GM12878 (cell line): ENCODE data around the gene KIFAP3. TPM values are rescaled to one million over a fixed set of nuclear protein-coding genes. Genes with fewer than 3 reads are reported as not detected.

Experiments used
- CHD4 ChIP-seq: fragments of 200-600 bp; sonication (generic); IDR thresholded peaks from 2 replicates; pipeline ENCODE4 v1.6.1; 2016; ENCODE audit warnings: mild to moderate bottlenecking
- GATAD2B ChIP-seq: fragments of 450-650 bp; conservative IDR thresholded peaks from 2 replicates; pipeline ENCODE4 v1.6.1; 2017; ENCODE audit warnings: low read depth, mild to moderate bottlenecking, moderate library complexity
- MTA3 ChIP-seq: IDR thresholded peaks from 2 replicates; pipeline ENCODE4 v1.6.1; 2012; ENCODE audit warnings: low read length, inconsistent platforms, borderline replicate concordance
- NFIC ChIP-seq: IDR thresholded peaks from 2 replicates; pipeline ENCODE4 v1.6.1; 2012; ENCODE audit warnings: low read depth, mild to moderate bottlenecking, inconsistent platforms, low read length, moderate library complexity
- NFYB ChIP-seq: IDR thresholded peaks from 2 replicates; pipeline ENCODE4 v1.6.1; 2011; ENCODE audit warnings: low read depth, mild to moderate bottlenecking, low read length, improper control_type of control experiment, moderate library complexity; ENCODE audit not compliant: insufficient read depth
- NRF1 ChIP-seq: conservative IDR thresholded peaks from 2 replicates; pipeline ENCODE4 v1.6.1; 2011; ENCODE audit warnings: mild to moderate bottlenecking, low read depth, low read length, improper control_type of control experiment
- RCOR1 ChIP-seq: conservative IDR thresholded peaks from 2 replicates; pipeline ENCODE4 v1.6.1; 2012; ENCODE audit warnings: low read depth, low read length, improper control_type of control experiment
- RFX5 ChIP-seq: IDR thresholded peaks from 2 replicates; pipeline ENCODE4 v1.6.1; 2011; ENCODE audit warnings: low read depth, low read length, improper control_type of control experiment
- RUNX3 ChIP-seq: IDR thresholded peaks from 2 replicates; pipeline ENCODE4 v1.6.1; 2012; ENCODE audit warnings: low read length, inconsistent platforms
- SUPT20H ChIP-seq: IDR thresholded peaks from 2 replicates; pipeline ENCODE4 v1.6.1; 2011; ENCODE audit warnings: low read depth, mild to moderate bottlenecking, low read length, moderate library complexity, borderline replicate concordance; ENCODE audit not compliant: control insufficient read depth
- SUZ12 ChIP-seq: fragments of 200-600 bp; sonication (generic); IDR thresholded peaks from one replicate; pipeline ENCODE4 v1.6.1; 2018; ENCODE audit warnings: antibody characterized with exemption, mild to moderate bottlenecking; ENCODE audit not compliant: unreplicated experiment
- ZNF384 ChIP-seq: IDR thresholded peaks from 2 replicates; pipeline ENCODE4 v1.6.1; 2012; ENCODE audit warnings: low read depth, mild to moderate bottlenecking, low read length, improper control_type of control experiment, borderline replicate concordance
- polyA plus RNA-seq, 11 experiments: library from polyadenylated mRNA; depleted of rRNA in 4 of 11; unstranded in 6 of 11; stranded (reverse) in 5 of 11; fragments of >200 nt; fragmentation: Nextera tagmentation in 4 of 11; fragmentation: Illumina TruSeq in 1 of 11; extraction: Ambion mirVana in 4 of 11; extraction: Trizol in 1 of 11; gene quantifications; 1 replicate in 1 of 11; 2 replicates in 10 of 11; pipeline versions ENCODE4 v1.2.1 to v1.2.3, GENCODE V29; 2011 to 2016; ENCODE audit warnings: inconsistent platforms in 2 of 11, missing spikeins in 2 of 11, low read depth in 1 of 11
- total RNA-seq, 4 experiments: library from RNA; depleted of rRNA in 3 of 4; stranded (reverse); fragments of >200 nt in 3 of 4; fragmentation: Illumina TruSeq in 1 of 4; extraction: Trizol in 1 of 4; gene quantifications; 2 replicates each; pipeline versions ENCODE4 v1.2.1 to v1.2.3, GENCODE V29; 2013 to 2021
- TF ChIP-seq, protein P1 (sequence below): IDR thresholded peaks from 2 replicates; pipeline ENCODE4 v1.6.1; 2011; ENCODE audit warnings: borderline replicate concordance, low read depth, mild to moderate bottlenecking, moderate library complexity, low read length; ENCODE audit not compliant: insufficient read depth, poor library complexity, severe bottlenecking
- TF ChIP-seq, protein P2 (sequence below): fragments of 450-650 bp; IDR thresholded peaks from 2 replicates; pipeline ENCODE4 v1.6.1; 2017; ENCODE audit warnings: antibody characterized with exemption, mild to moderate bottlenecking, moderate library complexity
- TF ChIP-seq, protein P3 (sequence below): fragments of 450-650 bp; IDR thresholded peaks from 2 replicates; pipeline ENCODE4 v1.6.1; 2017; ENCODE audit warnings: mild to moderate bottlenecking, moderate library complexity
- TF ChIP-seq, protein P4 (sequence below): fragments of 450-650 bp; formaldehyde crosslinking; IDR thresholded peaks from 2 replicates; pipeline ENCODE4 v1.4.0; 2020; ENCODE audit warnings: mild to moderate bottlenecking, moderate library complexity
- TF ChIP-seq, protein P5 (sequence below): IDR thresholded peaks from 2 replicates; pipeline ENCODE4 v1.6.1; 2012; ENCODE audit warnings: low read depth, low read length, improper control_type of control experiment

KIFAP3 gene
- total and polyA plus RNA-seq, 10 of the 15 experiments (the other 5 are each of a cell fraction or from before 2014, with no cell fraction given), result 13.7 to 100 (median 18.9) TPM

DNA sequence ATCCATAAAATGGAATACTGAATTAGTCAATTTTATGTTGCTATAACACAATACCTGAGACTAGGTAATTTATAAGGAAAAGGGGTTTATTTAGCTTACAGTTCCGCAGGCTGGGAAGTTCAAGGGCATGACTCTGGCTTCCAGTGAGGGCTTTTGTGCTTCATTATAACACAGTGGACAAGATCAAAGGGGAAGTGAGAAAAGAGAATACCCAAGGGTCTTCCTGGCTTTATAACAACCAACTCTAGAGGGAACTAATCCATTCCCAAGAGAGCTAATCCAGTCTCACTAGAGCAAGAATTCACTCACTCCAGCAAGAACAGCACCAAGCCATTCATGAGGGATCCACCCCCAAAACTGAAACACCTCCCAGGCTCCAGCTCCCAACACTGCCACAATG is 3.1 kb downstream of the KIFAP3 start (continued):
- TF ChIP-seq SUPT20H (no peak), ZNF384 (no peak), RCOR1 (no peak), SUZ12 (no peak), NFYB (no peak), RUNX3 (no peak), RFX5 (no peak), NFIC (no peak), CHD4 (no peak), GATAD2B (peak; percentile 96), MTA3 (no peak), NRF1 (no peak)
- TF ChIP-seq, protein P1, sequence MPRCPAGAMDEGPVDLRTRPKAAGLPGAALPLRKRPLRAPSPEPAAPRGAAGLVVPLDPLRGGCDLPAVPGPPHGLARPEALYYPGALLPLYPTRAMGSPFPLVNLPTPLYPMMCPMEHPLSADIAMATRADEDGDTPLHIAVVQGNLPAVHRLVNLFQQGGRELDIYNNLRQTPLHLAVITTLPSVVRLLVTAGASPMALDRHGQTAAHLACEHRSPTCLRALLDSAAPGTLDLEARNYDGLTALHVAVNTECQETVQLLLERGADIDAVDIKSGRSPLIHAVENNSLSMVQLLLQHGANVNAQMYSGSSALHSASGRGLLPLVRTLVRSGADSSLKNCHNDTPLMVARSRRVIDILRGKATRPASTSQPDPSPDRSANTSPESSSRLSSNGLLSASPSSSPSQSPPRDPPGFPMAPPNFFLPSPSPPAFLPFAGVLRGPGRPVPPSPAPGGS, result no peak
- TF ChIP-seq, protein P2, sequence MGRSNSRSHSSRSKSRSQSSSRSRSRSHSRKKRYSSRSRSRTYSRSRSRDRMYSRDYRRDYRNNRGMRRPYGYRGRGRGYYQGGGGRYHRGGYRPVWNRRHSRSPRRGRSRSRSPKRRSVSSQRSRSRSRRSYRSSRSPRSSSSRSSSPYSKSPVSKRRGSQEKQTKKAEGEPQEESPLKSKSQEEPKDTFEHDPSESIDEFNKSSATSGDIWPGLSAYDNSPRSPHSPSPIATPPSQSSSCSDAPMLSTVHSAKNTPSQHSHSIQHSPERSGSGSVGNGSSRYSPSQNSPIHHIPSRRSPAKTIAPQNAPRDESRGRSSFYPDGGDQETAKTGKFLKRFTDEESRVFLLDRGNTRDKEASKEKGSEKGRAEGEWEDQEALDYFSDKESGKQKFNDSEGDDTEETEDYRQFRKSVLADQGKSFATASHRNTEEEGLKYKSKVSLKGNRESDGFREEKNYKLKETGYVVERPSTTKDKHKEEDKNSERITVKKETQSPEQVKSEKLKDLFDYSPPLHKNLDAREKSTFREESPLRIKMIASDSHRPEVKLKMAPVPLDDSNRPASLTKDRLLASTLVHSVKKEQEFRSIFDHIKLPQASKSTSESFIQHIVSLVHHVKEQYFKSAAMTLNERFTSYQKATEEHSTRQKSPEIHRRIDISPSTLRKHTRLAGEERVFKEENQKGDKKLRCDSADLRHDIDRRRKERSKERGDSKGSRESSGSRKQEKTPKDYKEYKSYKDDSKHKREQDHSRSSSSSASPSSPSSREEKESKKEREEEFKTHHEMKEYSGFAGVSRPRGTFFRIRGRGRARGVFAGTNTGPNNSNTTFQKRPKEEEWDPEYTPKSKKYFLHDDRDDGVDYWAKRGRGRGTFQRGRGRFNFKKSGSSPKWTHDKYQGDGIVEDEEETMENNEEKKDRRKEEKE, result no peak
- TF ChIP-seq, protein P3, sequence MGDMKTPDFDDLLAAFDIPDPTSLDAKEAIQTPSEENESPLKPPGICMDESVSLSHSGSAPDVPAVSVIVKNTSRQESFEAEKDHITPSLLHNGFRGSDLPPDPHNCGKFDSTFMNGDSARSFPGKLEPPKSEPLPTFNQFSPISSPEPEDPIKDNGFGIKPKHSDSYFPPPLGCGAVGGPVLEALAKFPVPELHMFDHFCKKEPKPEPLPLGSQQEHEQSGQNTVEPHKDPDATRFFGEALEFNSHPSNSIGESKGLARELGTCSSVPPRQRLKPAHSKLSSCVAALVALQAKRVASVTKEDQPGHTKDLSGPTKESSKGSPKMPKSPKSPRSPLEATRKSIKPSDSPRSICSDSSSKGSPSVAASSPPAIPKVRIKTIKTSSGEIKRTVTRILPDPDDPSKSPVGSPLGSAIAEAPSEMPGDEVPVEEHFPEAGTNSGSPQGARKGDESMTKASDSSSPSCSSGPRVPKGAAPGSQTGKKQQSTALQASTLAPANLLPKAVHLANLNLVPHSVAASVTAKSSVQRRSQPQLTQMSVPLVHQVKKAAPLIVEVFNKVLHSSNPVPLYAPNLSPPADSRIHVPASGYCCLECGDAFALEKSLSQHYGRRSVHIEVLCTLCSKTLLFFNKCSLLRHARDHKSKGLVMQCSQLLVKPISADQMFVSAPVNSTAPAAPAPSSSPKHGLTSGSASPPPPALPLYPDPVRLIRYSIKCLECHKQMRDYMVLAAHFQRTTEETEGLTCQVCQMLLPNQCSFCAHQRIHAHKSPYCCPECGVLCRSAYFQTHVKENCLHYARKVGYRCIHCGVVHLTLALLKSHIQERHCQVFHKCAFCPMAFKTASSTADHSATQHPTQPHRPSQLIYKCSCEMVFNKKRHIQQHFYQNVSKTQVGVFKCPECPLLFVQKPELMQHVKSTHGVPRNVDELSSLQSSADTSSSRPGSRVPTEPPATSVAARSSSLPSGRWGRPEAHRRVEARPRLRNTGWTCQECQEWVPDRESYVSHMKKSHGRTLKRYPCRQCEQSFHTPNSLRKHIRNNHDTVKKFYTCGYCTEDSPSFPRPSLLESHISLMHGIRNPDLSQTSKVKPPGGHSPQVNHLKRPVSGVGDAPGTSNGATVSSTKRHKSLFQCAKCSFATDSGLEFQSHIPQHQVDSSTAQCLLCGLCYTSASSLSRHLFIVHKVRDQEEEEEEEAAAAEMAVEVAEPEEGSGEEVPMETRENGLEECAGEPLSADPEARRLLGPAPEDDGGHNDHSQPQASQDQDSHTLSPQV, result no peak
- TF ChIP-seq, protein P4, sequence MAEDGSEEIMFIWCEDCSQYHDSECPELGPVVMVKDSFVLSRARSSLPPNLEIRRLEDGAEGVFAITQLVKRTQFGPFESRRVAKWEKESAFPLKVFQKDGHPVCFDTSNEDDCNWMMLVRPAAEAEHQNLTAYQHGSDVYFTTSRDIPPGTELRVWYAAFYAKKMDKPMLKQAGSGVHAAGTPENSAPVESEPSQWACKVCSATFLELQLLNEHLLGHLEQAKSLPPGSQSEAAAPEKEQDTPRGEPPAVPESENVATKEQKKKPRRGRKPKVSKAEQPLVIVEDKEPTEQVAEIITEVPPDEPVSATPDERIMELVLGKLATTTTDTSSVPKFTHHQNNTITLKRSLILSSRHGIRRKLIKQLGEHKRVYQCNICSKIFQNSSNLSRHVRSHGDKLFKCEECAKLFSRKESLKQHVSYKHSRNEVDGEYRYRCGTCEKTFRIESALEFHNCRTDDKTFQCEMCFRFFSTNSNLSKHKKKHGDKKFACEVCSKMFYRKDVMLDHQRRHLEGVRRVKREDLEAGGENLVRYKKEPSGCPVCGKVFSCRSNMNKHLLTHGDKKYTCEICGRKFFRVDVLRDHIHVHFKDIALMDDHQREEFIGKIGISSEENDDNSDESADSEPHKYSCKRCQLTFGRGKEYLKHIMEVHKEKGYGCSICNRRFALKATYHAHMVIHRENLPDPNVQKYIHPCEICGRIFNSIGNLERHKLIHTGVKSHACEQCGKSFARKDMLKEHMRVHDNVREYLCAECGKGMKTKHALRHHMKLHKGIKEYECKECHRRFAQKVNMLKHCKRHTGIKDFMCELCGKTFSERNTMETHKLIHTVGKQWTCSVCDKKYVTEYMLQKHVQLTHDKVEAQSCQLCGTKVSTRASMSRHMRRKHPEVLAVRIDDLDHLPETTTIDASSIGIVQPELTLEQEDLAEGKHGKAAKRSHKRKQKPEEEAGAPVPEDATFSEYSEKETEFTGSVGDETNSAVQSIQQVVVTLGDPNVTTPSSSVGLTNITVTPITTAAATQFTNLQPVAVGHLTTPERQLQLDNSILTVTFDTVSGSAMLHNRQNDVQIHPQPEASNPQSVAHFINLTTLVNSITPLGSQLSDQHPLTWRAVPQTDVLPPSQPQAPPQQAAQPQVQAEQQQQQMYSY (CRISPR knock-in tag), result no peak
- TF ChIP-seq, protein P5, sequence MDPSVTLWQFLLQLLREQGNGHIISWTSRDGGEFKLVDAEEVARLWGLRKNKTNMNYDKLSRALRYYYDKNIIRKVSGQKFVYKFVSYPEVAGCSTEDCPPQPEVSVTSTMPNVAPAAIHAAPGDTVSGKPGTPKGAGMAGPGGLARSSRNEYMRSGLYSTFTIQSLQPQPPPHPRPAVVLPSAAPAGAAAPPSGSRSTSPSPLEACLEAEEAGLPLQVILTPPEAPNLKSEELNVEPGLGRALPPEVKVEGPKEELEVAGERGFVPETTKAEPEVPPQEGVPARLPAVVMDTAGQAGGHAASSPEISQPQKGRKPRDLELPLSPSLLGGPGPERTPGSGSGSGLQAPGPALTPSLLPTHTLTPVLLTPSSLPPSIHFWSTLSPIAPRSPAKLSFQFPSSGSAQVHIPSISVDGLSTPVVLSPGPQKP, result no peak
